Measurements from ENCODE around the gene TCEA3.
A peak's percentile ranks its signal among the peaks of the same experiment; 100 is the strongest.
"Not testable (repeated sequence)": the region's sequence is repeated elsewhere in the genome, so short reads cannot be mapped to it uniquely, and the experiment has no call there.

The TCEA3 gene

GRCh38 chr1:23385119-23385621 lies 39.4 kb downstream of the TCEA3 start:
- no peak for DNase-seq

DNA sequence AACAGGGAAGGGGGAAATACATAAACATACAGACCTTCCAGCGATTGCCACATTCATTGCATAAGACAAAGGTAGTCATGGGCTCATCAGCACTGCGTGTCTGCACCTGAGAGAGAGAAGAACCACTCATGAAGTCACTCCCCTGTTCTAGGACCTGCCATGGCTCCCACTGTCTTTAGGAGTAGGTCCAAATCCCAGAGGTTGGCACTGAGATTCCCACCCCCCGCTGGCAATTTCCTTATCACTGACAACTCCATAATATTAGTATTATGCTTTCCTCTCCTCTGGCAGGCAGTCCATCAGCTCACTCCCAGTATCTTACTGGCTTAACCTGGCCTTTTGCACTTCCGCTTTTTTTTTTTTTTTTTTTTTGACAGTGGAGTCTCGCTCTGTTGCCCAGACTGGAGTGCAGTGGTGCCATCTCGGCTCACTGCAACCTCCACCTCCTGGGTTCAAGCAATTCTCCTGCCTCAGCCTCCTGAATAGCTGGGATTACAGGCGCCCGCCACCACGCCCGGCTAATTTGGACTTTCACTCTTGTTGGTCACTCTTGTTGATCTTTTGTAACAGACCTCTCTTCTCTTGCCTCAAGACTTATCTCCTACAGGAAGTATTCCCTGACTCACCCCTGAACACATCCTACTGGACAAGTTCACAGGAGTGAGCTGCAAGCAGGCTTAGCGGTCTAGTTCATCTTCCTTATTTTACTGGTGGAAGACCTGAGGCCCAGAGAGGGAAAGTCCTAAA lies 40.1 kb downstream of the TCEA3 start:
- DNase-seq: no peak

- no peak for DNase-seq
Measured at GRCh38 chr1:23383577-23384311, 40.8 kb downstream of the TCEA3 start.

DNA sequence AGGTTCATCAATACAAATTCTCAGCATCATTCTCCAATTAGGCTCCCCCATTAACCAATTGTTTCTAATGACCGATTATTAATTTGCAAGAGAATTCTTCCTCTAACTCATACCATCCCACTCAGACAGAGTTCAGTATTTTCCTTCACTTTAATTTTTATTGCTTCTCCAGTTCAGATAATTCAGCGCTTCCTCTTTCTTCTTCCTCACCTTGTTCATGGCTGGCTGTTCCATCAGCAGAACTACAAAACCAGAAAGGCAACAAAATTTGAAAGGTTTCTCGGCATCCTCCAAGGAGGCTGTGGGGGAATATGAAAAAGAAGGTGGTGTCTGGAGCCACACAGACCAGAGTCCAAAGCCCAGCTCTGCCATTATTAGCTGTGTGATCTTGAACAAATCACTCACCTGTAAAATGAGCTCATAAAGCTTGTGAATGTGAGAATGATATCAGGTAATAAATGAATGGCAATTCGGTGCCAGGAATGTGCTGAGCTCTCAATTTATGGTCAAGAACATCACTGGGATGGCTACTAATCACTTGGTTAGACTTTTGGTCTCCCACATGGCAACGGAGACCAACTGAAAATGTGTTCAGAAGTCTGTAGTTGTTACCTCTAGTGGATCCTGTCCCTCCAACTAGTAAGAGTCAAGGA lies 43.2 kb downstream of the TCEA3 start:
- no peak for DNase-seq

DNA sequence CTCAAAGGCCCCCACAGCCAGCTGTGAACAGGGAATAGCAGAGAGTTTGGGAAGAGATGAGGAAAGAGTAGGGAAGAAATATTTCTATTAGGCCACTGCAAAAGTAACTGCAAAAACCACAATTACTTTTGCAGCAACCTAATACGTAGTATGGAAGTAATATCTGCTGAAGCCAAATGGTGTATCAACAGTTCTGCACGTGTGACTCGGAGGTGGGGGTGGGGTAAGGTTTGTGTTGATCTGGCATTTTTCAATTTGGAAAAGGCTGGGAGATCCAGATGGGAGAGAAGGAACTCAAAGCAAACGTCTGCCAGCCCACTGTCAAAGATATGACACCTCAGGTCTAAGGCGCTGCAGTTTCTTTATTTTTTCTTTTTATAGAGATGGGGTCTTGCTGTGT lies 43.8 kb downstream of the TCEA3 start:
- DNase-seq: no peak

- not testable (repeated sequence) for DNase-seq
Measured at GRCh38 chr1:23380236-23380635, 44.3 kb downstream of the TCEA3 start.

DNA sequence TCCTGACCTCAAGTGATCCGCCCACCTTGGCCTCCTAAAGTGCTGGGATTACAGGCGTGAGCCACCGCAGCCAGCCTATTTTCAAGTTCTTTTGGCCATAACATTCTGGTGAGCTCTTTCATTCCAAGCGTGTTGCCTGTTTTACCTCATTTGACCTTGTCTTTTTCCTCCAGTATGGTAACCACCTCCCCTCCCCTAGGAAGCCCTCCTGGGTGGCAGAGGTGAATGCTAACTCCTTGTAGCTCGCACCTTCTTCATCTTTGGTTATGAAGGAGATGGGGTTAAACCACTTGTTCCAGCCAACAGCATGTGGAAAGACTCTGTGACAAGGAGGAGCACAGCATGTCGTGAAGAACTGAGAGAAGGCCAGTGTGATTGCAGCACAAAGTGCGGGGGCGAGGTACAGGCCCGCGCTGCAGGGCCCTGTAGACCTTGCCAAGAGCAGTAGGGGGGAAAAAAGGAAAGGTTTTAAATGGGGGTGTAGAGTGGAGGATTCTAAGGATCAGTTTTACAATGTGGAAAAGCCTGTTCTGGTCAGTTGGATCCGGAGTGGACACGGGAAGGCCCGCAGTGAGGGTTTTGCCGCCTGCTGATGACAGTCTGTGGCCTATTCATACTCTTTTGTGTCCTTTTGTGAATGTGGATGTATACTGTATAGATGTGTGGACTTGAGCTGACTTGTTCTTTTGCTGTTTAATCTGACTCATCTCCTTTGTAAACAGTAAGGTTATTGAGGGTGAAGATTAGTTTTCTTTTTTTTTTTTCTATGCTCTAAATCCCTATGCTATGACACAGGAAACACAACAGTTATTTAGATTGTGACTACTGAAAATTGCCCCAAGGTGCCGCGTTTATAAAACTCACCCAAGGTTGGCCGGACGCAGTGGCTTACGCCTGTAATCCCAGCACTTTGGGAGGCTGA lies 47.4 kb downstream of the TCEA3 start:
- DNase-seq: no peak

- not testable (repeated sequence) for DNase-seq
Measured at GRCh38 chr1:23374079-23374735, 50.3 kb downstream of the TCEA3 start.

- no peak for DNase-seq
Measured at GRCh38 chr1:23371987-23372880, 52.3 kb downstream of the TCEA3 start.

GRCh38 chr1:23370709-23371584 lies 53.6 kb downstream of the TCEA3 start:
- DNase-seq: no peak

GRCh38 chr1:23370330-23370708 lies 54.2 kb downstream of the TCEA3 start:
- no peak for DNase-seq

GRCh38 chr1:23369335-23370013 lies 55.1 kb downstream of the TCEA3 start, which contains the start of gene ZNF436:
TSS of gene ZNF436 (minus strand) at chr1:23369836. CDS start at chr1:23368005, 1,831 bp downstream.
- peak; percentile 42 for DNase-seq

DNA sequence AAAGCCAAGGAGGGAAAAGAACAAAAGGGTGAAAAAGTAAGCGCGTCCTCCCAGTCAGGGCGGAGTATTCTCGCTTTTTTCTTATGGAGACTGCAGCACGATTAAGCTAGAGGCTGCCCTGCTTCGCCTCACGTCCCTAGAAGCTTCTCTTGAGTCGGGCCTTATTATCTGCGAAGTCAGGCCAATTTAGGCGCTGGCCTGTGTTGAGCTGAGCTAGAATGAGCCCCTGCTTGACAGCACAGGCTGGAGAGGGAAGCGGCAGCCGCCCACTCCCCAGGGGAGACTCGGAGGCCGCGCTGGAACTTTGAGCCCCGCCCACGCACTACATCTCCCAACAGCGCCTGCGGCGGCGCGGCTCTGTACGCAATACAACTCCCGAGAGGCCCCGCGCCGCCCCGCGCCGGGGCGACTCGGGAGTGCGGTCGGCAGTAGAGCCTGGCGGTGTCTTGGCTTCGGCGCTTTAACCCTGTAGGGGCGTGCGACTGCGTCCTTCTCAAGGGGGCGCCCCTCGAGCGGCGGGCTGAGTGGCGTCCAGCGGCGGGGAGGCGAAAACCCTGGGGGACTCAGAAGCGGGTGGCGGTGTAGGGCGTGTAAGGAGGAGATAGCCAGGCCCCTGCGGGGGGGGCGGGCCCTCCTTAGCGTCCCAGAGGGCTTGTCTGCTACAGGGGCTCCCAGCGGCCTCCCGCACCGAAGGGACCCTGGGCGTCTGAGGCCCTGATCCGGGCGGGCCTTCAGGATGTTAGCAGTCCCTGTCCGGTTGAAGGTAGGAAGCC lies 55.8 kb downstream of the TCEA3 start:
- DNase-seq: peak; percentile 48

GRCh38 chr1:23367791-23368561 lies 56.6 kb downstream of the TCEA3 start:
- peak; percentile 82 for DNase-seq

GRCh38 chr1:23367451-23367790 lies 57.1 kb downstream of the TCEA3 start:
- no peak for DNase-seq

DNA sequence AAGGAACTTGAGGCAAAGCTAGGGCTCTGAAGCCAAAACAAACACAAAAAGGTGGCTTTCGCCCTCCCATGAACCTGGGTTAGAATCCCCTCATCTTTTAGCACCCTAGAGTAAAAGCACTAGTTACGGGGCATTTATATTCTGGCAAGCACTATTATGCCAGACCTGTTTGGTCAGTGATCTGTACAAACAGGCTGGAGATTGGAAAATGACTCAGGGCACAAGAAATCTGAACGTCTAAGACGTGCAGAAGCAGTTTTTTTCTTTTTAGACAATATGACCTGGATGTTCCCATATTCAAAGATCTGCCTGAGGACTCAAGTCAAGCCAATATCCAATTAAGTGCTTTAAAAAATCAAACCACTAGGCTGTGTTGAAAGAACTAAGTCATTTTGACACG lies 58.0 kb downstream of the TCEA3 start:
- no peak for DNase-seq

- no peak for DNase-seq
Measured at GRCh38 chr1:23366146-23366545, 58.4 kb downstream of the TCEA3 start.

Data from NCI-H748 treated with DMSO at 0.1 percent for 48 hours (cell line).